GM21825 (cell line): ENCODE measurements around the gene NLRP14.

Experiments used
- ATAC-seq: cut with Tn5 transposase; IDR thresholded peaks from one replicate; pipeline ENCODE4 v1.9.1; 2021; ENCODE audit warnings: mild to moderate bottlenecking, moderate library complexity; ENCODE audit not compliant: unreplicated experiment

The NLRP14 gene

DNA sequence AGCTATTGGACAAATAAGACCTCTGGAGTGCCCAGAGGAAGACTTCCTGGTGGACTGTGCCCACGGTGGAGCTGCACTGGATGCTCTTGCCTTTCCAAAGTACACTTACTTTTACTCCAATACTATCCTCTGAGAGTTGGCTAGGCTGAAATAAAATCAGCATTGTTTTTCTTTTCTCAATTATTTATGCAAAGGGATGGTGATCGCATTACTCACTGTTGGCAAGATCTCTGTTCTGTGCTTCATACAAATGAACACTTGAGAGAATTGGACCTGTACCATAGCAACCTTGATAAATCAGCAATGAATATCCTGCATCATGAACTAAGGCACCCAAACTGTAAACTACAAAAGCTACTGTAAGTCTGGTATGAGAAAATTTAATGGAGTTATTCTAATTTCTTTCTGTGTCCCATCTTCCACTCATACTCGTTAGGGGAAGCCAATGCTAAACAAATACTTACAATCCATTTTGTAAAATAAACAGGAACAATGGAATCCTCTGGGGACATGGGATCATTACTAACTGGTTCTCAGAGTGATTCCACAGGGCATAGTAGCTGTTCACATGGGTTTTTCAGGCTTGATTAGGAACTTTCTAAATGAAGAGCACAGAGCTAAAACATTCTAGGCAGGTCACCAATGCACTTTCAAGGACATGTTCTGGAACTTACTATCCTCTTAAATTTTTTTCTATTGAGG, 26.3 kb downstream of the NLRP14 start:
- no peak for ATAC-seq

GRCh38 chr11:7050191-7050590, 29.9 kb downstream of the NLRP14 start:
- no peak for ATAC-seq

GRCh38 chr11:7056828-7057513, 36.7 kb downstream of the NLRP14 start:
- no peak for ATAC-seq

- no peak for ATAC-seq
These were observed 37.4 kb downstream of the NLRP14 start for GRCh38 chr11:7057641-7058040.

DNA sequence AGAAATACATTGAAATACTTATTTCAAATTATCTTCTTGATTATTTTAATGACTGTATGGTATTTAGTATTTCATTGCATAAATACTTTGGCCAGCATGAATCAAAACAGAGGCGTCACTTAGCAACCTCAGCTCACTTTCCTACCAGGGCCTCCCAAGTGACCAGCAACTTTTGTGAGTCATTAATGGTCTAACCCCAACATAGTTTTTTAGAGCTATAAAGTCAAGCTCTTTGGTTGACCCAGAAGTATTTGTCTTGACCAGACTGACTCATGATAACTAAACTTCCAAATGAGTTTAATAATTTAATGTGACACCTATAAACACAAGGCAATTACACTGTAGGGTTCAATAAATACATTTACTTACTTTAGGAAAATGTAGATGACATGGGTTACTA, 40.6 kb downstream of the NLRP14 start:
- ATAC-seq, result no peak

DNA sequence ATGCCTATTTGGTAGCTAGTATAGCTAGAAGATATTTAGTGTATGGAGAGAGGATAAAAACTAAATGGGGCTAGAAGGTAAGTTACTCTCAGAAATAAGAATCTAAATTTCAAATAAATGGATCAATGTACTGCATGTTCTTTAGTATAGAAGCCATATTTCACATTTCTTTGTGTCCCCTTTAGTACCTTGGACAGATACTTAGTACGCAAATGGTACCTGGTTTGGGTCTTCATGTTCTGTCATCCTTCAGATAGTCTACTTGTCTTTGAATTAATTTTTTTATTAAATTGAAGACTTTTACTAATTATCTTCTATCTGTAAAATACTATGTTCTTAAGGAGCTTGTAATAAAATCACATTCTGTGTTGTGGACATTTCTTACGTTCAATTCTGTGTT, 42.3 kb downstream of the NLRP14 start:
- ATAC-seq, result no peak

- no peak for ATAC-seq
These were observed 52.2 kb downstream of the NLRP14 start for GRCh38 chr11:7072401-7073028.

GRCh38 chr11:7077101-7077500, 56.8 kb downstream of the NLRP14 start:
- no peak for ATAC-seq

DNA sequence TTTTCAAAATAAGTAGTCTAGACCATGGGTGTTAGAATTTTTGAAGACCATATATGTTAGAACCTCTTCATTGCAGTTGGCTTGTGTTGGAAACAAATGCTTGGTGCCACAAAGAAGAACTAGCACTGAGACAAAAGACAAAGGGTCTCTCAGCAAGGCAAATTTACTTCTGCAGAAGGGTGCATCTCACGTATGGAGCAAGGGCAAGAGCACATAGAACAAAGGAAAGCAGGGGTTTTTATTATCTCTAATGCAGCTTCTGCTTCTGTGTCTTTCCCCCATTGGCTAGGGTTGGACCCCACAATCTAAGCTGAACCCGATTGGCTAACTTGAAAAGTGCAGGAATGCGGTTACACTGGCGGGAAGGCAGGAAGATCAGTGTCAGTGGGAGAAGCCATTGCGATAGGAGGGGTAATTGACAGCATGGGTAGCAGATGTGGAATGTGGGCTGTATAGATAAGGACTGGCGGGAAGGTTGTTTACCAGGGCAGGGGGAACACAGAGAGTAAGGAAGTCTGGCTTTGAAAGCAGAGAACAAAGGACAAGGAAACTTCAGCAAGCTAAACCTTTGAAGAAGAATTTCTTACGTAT, 59.4 kb downstream of the NLRP14 start:
- ATAC-seq, result no peak

DNA sequence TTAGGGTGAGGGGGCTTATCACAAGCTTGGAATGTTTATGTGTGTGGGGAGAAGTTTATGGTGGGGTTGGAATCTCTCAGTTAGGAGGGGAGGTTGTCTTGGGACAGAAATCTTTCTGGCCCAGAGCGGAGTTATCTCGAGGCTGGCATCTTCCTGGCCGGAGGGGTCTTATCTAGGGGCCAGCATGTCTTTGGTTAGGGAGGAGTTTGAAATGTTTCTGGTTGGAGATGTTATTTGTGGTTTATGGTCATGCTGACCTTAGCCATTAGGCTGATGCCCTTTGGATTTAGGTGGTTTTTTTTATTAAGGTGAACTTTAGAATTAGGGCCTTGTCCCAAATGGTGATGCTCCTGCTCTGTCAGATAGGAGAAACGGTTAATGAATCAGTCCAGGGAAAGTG, 60.6 kb downstream of the NLRP14 start:
- ATAC-seq, result no peak

DNA sequence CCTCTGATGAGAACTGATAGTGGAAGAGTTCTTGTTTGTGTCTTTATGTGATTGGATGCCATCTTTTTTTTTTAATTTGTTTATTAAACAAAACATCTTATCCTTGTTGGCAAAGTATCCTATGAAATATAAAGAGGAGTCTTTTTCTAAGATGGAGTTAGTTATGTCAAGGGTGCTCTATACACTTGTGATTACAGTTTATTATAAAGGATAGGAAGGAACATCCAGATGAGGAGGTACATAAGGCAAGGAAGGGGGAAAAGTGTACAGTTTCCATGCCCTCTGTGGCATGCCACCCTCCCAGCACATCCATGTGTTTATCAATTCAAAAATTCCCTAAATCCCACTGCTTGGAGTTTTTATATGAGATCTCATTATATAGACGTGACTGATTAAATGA, 61.2 kb downstream of the NLRP14 start:
- ATAC-seq, result no peak

DNA sequence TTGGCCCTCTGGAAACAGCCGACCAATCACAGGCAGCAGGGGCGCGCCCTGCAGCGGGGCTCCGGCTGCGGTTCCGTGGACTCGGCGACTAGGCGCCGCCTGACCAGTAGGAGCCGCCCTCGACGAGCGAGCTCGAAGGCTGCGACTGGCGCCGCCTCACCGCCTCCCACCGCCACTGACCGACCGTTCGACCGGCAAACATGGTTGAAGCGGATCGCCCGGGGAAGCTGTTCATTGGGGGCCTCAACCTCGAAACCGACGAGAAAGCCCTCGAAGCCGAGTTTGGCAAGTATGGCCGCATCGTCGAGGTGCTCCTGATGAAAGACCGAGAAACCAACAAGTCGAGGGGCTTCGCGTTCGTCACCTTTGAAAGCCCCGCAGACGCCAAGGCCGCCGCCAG, 68.6 kb downstream of the NLRP14 start, which contains the start of gene RBMXL2:
TSS of gene RBMXL2 (plus strand) at position 78 of the 400 bp plus-strand sequence. CDS start at position 201, 123 bp downstream.
- ATAC-seq, result no peak

- ATAC-seq, result no peak
These were observed 69.3 kb downstream of the NLRP14 start for GRCh38 chr11:7089328-7090251.

GRCh38 chr11:7098235-7098832, 78.1 kb downstream of the NLRP14 start:
- peak; percentile 73 for ATAC-seq

DNA sequence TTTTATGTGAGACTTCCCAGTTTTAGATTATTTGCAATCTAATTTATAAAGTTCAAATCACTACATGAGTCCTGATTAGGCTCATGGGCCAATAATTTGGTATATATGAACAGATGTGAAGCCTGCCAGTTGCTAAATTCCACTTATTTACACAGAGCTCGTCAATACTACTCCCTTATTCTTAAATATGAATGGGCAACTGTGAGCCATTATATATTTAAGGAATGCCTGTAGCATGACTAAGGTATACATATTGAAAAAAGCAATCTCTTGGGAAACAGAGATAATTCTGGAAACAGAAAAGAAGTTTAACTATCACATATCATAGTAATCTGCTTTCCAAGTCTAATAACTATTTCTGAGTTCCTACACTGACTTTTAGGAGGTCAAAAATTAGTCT, 95.5 kb downstream of the NLRP14 start:
- no peak for ATAC-seq

GRCh38 chr11:7116370-7116769, 96.1 kb downstream of the NLRP14 start:
- ATAC-seq, result no peak
